ENCODE results near the gene SRGAP3.

Gene SRGAP3

DNA sequence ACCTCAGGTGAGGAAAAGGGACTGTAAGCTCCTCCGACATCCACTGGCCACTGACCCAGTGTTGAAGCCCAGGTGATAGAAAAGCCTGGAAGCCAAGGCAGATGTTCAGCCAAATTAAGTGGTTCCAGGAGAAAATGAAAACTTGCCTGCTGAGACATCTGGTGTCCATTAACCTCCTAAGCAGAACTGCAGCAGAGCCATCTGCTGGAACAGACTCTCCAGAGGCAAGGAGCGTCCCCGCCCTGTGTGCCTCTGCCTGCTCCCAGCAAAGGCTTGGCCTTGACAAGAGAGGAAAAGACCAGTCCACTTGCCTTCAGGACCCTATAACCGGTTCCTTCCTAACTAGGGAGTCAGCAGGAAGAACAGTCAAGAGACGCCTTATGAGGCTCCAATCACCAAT lies 48.2 kb downstream of the SRGAP3 start:
- H3K9me3 ChIP-seq: no peaks in the 10 kb centered on the region
- TF ChIP-seq, protein P1, sequence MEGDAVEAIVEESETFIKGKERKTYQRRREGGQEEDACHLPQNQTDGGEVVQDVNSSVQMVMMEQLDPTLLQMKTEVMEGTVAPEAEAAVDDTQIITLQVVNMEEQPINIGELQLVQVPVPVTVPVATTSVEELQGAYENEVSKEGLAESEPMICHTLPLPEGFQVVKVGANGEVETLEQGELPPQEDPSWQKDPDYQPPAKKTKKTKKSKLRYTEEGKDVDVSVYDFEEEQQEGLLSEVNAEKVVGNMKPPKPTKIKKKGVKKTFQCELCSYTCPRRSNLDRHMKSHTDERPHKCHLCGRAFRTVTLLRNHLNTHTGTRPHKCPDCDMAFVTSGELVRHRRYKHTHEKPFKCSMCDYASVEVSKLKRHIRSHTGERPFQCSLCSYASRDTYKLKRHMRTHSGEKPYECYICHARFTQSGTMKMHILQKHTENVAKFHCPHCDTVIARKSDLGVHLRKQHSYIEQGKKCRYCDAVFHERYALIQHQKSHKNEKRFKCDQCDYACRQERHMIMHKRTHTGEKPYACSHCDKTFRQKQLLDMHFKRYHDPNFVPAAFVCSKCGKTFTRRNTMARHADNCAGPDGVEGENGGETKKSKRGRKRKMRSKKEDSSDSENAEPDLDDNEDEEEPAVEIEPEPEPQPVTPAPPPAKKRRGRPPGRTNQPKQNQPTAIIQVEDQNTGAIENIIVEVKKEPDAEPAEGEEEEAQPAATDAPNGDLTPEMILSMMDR (IDR thresholded peaks at IDR 0.05): no peak

DNA sequence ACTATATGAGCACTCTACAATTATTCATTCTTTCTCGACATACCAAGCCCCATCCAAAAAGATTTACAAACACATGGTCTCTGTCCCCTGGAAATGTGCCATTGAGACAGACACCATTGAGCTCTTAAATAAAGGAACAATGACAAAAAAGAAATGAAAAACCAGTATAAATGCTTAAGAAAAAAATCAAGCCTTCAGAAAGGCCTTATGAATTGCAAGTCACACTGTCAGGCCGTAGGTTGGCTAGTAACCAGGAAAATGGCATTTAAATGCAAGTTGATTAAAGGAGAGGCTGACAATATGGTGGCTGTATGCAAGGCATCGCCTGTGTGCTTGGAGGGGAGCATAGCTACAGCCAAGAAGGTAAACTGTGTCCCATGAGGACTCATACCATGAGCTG lies 49.7 kb downstream of the SRGAP3 start:
- Histone ChIP-seq H3K27me3 (no peaks in the 10 kb centered on the region), H3K9me3 (no peaks in the 10 kb centered on the region), H3K4me3 (ENCODE audit: low read depth in 1 of 2, low read length in 1 of 2) (no peak overlapping the region), H3K27ac (no peak overlapping the region), H3K36me3 (no peaks in the 10 kb centered on the region), H3K4me1 (ENCODE audit: control insufficient read depth in 1 of 2, insufficient read depth in 1 of 2, low read depth in 1 of 2, low read length in 1 of 2) (no peaks in the 10 kb centered on the region)
- TF ChIP-seq, protein P1 (IDR thresholded peaks at IDR 0.05): no peak

More for the DNA sequence above, 48.2 kb downstream of the SRGAP3 start:
- no peak overlapping the region for H3K4me3 ChIP-seq (ENCODE audit: low read depth in 1 of 2, low read length in 1 of 2)
- no peaks in the 10 kb centered on the region for H3K36me3 ChIP-seq
- no peaks in the 10 kb centered on the region for H3K4me1 ChIP-seq (ENCODE audit: control insufficient read depth in 1 of 2, insufficient read depth in 1 of 2, low read depth in 1 of 2, low read length in 1 of 2)
- H3K27me3 ChIP-seq: no peaks in the 10 kb centered on the region
- H3K27ac ChIP-seq: no peak overlapping the region

GRCh38 chr3:9198899-9199335 lies 50.5 kb downstream of the SRGAP3 start:
- TF ChIP-seq, protein P1 (IDR thresholded peaks at IDR 0.05): no peak
- H3K36me3 ChIP-seq: no peaks in the 10 kb centered on the region
- no peaks in the 10 kb centered on the region for H3K9me3 ChIP-seq
- H3K4me1 ChIP-seq (ENCODE audit: control insufficient read depth in 1 of 2, insufficient read depth in 1 of 2, low read depth in 1 of 2, low read length in 1 of 2): no peaks in the 10 kb centered on the region
- no peak overlapping the region for H3K27ac ChIP-seq
- H3K4me3 ChIP-seq (ENCODE audit: low read depth in 1 of 2, low read length in 1 of 2): no peak overlapping the region
- H3K27me3 ChIP-seq: no peaks in the 10 kb centered on the region

- H3K27ac ChIP-seq: no peak overlapping the region
- no peaks in the 10 kb centered on the region for H3K36me3 ChIP-seq
- TF ChIP-seq, protein P1 (IDR thresholded peaks at IDR 0.05): no peak
- H3K27me3 ChIP-seq: no peaks in the 10 kb centered on the region
- H3K4me1 ChIP-seq (ENCODE audit: control insufficient read depth in 1 of 2, insufficient read depth in 1 of 2, low read depth in 1 of 2, low read length in 1 of 2): no peaks in the 10 kb centered on the region
- H3K4me3 ChIP-seq (ENCODE audit: low read depth in 1 of 2, low read length in 1 of 2): no peak overlapping the region
- H3K9me3 ChIP-seq: no peaks in the 10 kb centered on the region
Observed at GRCh38 chr3:9198261-9198660, 51.2 kb downstream of the SRGAP3 start.

- Histone ChIP-seq H3K27me3 (no peaks in the 10 kb centered on the region), H3K27ac (no peak overlapping the region), H3K4me3 (ENCODE audit: low read depth in 1 of 2, low read length in 1 of 2) (no peak overlapping the region), H3K36me3 (no peaks in the 10 kb centered on the region), H3K9me3 (no peaks in the 10 kb centered on the region), H3K4me1 (ENCODE audit: control insufficient read depth in 1 of 2, insufficient read depth in 1 of 2, low read depth in 1 of 2, low read length in 1 of 2) (no peaks in the 10 kb centered on the region)
- TF ChIP-seq, protein P1 (IDR thresholded peaks at IDR 0.05): no peak
Observed at GRCh38 chr3:9196020-9196419, 53.4 kb downstream of the SRGAP3 start.

DNA sequence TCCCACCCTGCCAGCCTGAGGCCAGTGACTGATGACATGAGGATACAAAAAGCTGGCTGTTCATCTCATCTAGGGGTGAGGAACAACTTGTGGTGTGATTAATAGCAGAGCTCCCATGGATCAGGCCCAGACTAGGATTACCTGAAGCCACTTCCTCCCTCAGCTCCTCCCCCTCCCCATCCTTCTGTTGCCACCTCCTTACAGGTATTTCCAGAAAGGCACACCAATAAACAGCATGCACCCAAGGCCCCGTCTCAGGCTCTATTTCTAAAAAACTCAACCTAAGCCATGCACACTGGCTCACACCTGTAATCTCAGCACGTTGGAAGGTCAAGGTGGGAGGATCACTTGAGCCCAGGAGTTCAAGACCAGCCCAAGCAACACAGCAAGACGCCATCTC lies 54.1 kb downstream of the SRGAP3 start:
- H3K9me3 ChIP-seq: no peaks in the 10 kb centered on the region
- H3K27ac ChIP-seq: no peak overlapping the region
- H3K4me3 ChIP-seq (ENCODE audit: low read depth in 1 of 2, low read length in 1 of 2): no peak overlapping the region
- no peaks in the 10 kb centered on the region for H3K27me3 ChIP-seq
- H3K4me1 ChIP-seq (ENCODE audit: control insufficient read depth in 1 of 2, insufficient read depth in 1 of 2, low read depth in 1 of 2, low read length in 1 of 2): no peaks in the 10 kb centered on the region
- TF ChIP-seq, protein P1 (IDR thresholded peaks at IDR 0.05): no peak
- H3K36me3 ChIP-seq: no peaks in the 10 kb centered on the region
